Endothelial cell of umbilical vein (primary cell): Measurements from ENCODE around the gene NINJ2. TPM values are rescaled to one million over a fixed set of nuclear protein-coding genes. Genes with fewer than 3 reads are reported as not detected.

Source experiments
- BruUV-seq: library from RNA; stranded (reverse); fragments of 400-500 nt; replicated peaks from 2 replicates; lab custom pipeline; 2021; lab: Mats Ljungman, UMichigan
- CTCF ChIA-PET: fragments of 300-600, 350-600 bp; sonication (Branson Sonifier 250); formaldehyde crosslinking; loops from one replicate; lab custom pipeline; 2021; ENCODE audit warnings: antibody characterized with exemption, inconsistent platforms; lab: Charles Lee
- POLR2A ChIA-PET: fragments of 300-600, 350-600 bp; sonication (Branson Sonifier 250); formaldehyde crosslinking; loops from one replicate; lab custom pipeline; 2021; ENCODE audit warnings: antibody characterized with exemption, inconsistent platforms; lab: Charles Lee
- DNase-seq: peaks from one replicate; pipeline ENCODE4 v3.0.0-alpha.2; 2011; ENCODE audit warnings: low read depth, low spot score
- FAIRE-seq: peaks from 2 replicates; lab custom pipeline; 2011; peaks lifted over from hg19 to GRCh38; lab: Jason Lieb, UNC
- H2AFZ ChIP-seq: 2 replicates; pipeline ENCODE4 v1.6.0; 2012; ENCODE audit warnings: low read depth, low read length, control low read depth, inconsistent platforms
- H3K27ac ChIP-seq: 2 replicates; pipeline ENCODE4 v1.5.1; 2011; ENCODE audit warnings: low read depth, mild to moderate bottlenecking, control low read depth, low read length, moderate library complexity; ENCODE audit not compliant: insufficient read depth
- H3K27me3 ChIP-seq, 2 experiments: 2 replicates each; pipeline versions ENCODE4 v1.6.0 to v1.6.1; 2011; ENCODE audit warnings: low read length in 2 of 2, mixed read lengths in 1 of 2; ENCODE audit not compliant: control insufficient read depth in 2 of 2, insufficient read depth in 2 of 2
- H3K36me3 ChIP-seq, 2 experiments: 2 replicates in 1 of 2; 3 replicates in 1 of 2; pipeline ENCODE4 v1.5.1; 2011; ENCODE audit warnings: low read length in 2 of 2, mild to moderate bottlenecking in 1 of 2, moderate library complexity in 1 of 2; ENCODE audit not compliant: control insufficient read depth in 2 of 2, insufficient read depth in 2 of 2; ENCODE audit errors: extremely low read depth in 1 of 2
- H3K4me1 ChIP-seq: 3 replicates; pipeline ENCODE4 v1.5.1; 2011; ENCODE audit warnings: mild to moderate bottlenecking, low read length; ENCODE audit not compliant: control insufficient read depth, insufficient read depth; ENCODE audit errors: extremely low read depth
- H3K4me2 ChIP-seq: 2 replicates; pipeline ENCODE4 v1.6.1; 2011; ENCODE audit warnings: low read length, control low read depth, mixed read lengths; ENCODE audit not compliant: insufficient read depth
- H3K4me3 ChIP-seq, 3 experiments: fragments of 200-600 bp in 1 of 3; sonication (generic), shearing (Covaris generic) in 1 of 3; replicated peaks in 1 of 3; 2 replicates each; pipeline ENCODE4 v1.5.1; 2011 to 2016; ENCODE audit warnings: control low read depth in 3 of 3, low read length in 3 of 3, mild to moderate bottlenecking in 2 of 3, inconsistent platforms in 1 of 3, low read depth in 1 of 3, moderate library complexity in 1 of 3; ENCODE audit not compliant: insufficient read depth in 1 of 3
- H3K79me2 ChIP-seq: 2 replicates; pipeline ENCODE4 v1.6.0; 2012; ENCODE audit warnings: low read length, inconsistent platforms; ENCODE audit not compliant: control insufficient read depth, insufficient read depth
- H3K9ac ChIP-seq: replicated peaks from 2 replicates; pipeline ENCODE3; 2011; ENCODE audit warnings: low read length, control low read depth; ENCODE audit not compliant: insufficient read depth; ENCODE audit errors: extremely low read depth
- H3K9me1 ChIP-seq: replicated peaks from 3 replicates; pipeline ENCODE4 v1.6.0; 2011; ENCODE audit warnings: mild to moderate bottlenecking, low read length; ENCODE audit not compliant: control insufficient read depth, insufficient read depth; ENCODE audit errors: extremely low read depth
- H3K9me3 ChIP-seq: replicated peaks from 2 replicates; pipeline ENCODE4 v1.5.1; 2012; ENCODE audit warnings: low read length, inconsistent platforms; ENCODE audit not compliant: control insufficient read depth, insufficient read depth
- H4K20me1 ChIP-seq: replicated peaks from 2 replicates; pipeline ENCODE3; 2011; ENCODE audit warnings: mild to moderate bottlenecking, low read length; ENCODE audit not compliant: control insufficient read depth, insufficient read depth; ENCODE audit errors: extremely low read depth
- CTCF ChIP-seq, 2 donors: IDR thresholded peaks; 1 replicate in 1 of 2; 2 replicates in 1 of 2; pipeline ENCODE4 v1.5.1; 2011; ENCODE audit warnings: low read length in 2 of 2, mild to moderate bottlenecking in 2 of 2, moderate library complexity in 2 of 2, control low read depth in 1 of 2, inconsistent platforms in 1 of 2, low read depth in 1 of 2; ENCODE audit not compliant: insufficient read depth in 1 of 2; ENCODE audit errors: extremely low read depth in 1 of 2
- EZH2 ChIP-seq: IDR thresholded peaks from 2 replicates; pipeline ENCODE4 v1.6.1; 2012; ENCODE audit warnings: borderline replicate concordance, low read depth, mild to moderate bottlenecking, moderate library complexity, low read length, inconsistent platforms; ENCODE audit not compliant: severe bottlenecking
- FOS ChIP-seq: IDR thresholded peaks from 2 replicates; pipeline ENCODE4 v1.6.1; 2011; ENCODE audit warnings: mild to moderate bottlenecking, low read length, moderate library complexity, borderline replicate concordance; ENCODE audit not compliant: insufficient read depth
- GATA2 ChIP-seq: IDR thresholded peaks from 2 replicates; pipeline ENCODE4 v1.7.0; 2011; ENCODE audit warnings: low read depth, mild to moderate bottlenecking, moderate library complexity, mixed read lengths, low read length; ENCODE audit not compliant: insufficient read length, insufficient read depth
- JUN ChIP-seq: IDR thresholded peaks from 2 replicates; pipeline ENCODE4 v1.6.1; 2011; ENCODE audit warnings: borderline replicate concordance, low read depth; ENCODE audit not compliant: insufficient read length, insufficient read depth
- MYC ChIP-seq: IDR thresholded peaks from one replicate; pipeline ENCODE4 v1.6.1; 2011; ENCODE audit warnings: mild to moderate bottlenecking, low read depth, low read length
- POLR2A ChIP-seq: IDR thresholded peaks from 2 replicates; pipeline ENCODE4 v1.6.1; 2012; ENCODE audit warnings: low read depth, mild to moderate bottlenecking, control low read depth, low read length
- POLR2AphosphoS5 ChIP-seq: IDR thresholded peaks from 2 replicates; pipeline ENCODE4 v1.6.1; 2012; ENCODE audit warnings: low read depth, mild to moderate bottlenecking, control low read depth, low read length, moderate library complexity; ENCODE audit not compliant: insufficient read depth
- dilution Hi-C: fragments of 300-500 bp; cut with MboI; formaldehyde crosslinking; loops from one replicate; pipeline ENCODE4 v1.15.0; 2019; ENCODE audit warnings: low sequenced_read_pairs; ENCODE audit not compliant: extremely low pct_ligation_motif_present
- intact Hi-C: fragments of 100-400 bp; cut with micrococcal nuclease; formaldehyde crosslinking; loops from one replicate; pipeline ENCODE4 v1.10.0; 2022
- polyA plus RNA-seq, 4 experiments: library from polyadenylated mRNA; depleted of rRNA in 3 of 4; stranded (reverse) in 3 of 4; unstranded in 1 of 4; fragments of >200 nt; gene quantifications; 2 replicates each; pipeline versions ENCODE4 v1.2.1 to v1.2.3, GENCODE V29; 2011 to 2012; ENCODE audit warnings: missing spikeins in 1 of 4
- total RNA-seq: library from RNA; stranded (reverse); gene quantifications from 2 replicates; pipeline ENCODE4 v1.2.3, GENCODE V29; 2021
- TF ChIP-seq, protein P1 (sequence below): IDR thresholded peaks from 2 replicates; pipeline ENCODE4 v1.6.1; 2011; ENCODE audit not compliant: insufficient read depth, insufficient read length

The NINJ2 gene
- total and polyA plus RNA-seq, 2 donors (not counting 3 experiments of a cell fraction or from before 2014, with no cell fraction given) = 0.75 to 4.4 TPM

- H3K79me2 ChIP-seq = no peaks in the 10 kb centered on the region
- H3K9ac ChIP-seq = no peak overlapping the region
- no peak for FAIRE-seq
- no peak for TF ChIP-seq GATA2
- no peak for TF ChIP-seq MYC
- TF ChIP-seq POLR2AphosphoS5 = no peak
- TF ChIP-seq, protein P1, sequence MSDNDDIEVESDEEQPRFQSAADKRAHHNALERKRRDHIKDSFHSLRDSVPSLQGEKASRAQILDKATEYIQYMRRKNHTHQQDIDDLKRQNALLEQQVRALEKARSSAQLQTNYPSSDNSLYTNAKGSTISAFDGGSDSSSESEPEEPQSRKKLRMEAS = no peak
- no peak for TF ChIP-seq CTCF (IDR thresholded peaks at IDR 0.05; ENCODE audit: extremely low read depth in 1 of 2, insufficient read depth in 1 of 2, low read depth in 1 of 2, low read length in 2 of 2)
- TF ChIP-seq POLR2A = no peak
- TF ChIP-seq EZH2 = no peak
- no peak for TF ChIP-seq FOS
- TF ChIP-seq JUN = no peak
- no peaks in the 10 kb centered on the region for H3K9me3 ChIP-seq
- dilution Hi-C loops (no loop called here), intact Hi-C loops (no loop called here)
- peaks cover 2 to 3% of the 10 kb centered on the region in 2 experiments for H3K27me3 ChIP-seq
- H3K4me3 ChIP-seq = no peak overlapping the region
- no TSS peak for BruUV-seq
- ChIA-PET POLR2A (no interaction called here), CTCF (no interaction called here)
- peak; percentile 50 for DNase-seq
- no peaks in the 10 kb centered on the region for H3K36me3 ChIP-seq
- H3K4me1 ChIP-seq = no peaks in the 10 kb centered on the region
- no peak overlapping the region for H3K27ac ChIP-seq
- no peak overlapping the region for H3K4me2 ChIP-seq
- H2AFZ ChIP-seq = peak overlapping the region; percentile 9
- no peaks in the 10 kb centered on the region for H3K9me1 ChIP-seq
- H4K20me1 ChIP-seq = no peaks in the 10 kb centered on the region
Measured at GRCh38 chr12:701896-702539, 38.8 kb upstream of the NINJ2 start.
